Measurements from ENCODE around the gene ROGDI.

Gene ROGDI

GRCh38 chr16:4798456-4798855 lies 4.0 kb downstream of the ROGDI start:
- no peaks in the 10 kb centered on the region for H3K79me2 ChIP-seq (ENCODE audit: low read length)
- H3K36me3 ChIP-seq (replicated peaks; ENCODE audit: insufficient read depth, low read length) = no peaks in the 10 kb centered on the region
- H3K9me3 ChIP-seq (replicated peaks; ENCODE audit: insufficient read depth, low read length) = no peaks in the 10 kb centered on the region
- TF ChIP-seq EZH2 (optimal IDR thresholded peaks at IDR 0.05; ENCODE audit: low read depth, low read length) (no peak), EZH2phosphoT487 (IDR thresholded peaks at IDR 0.05; ENCODE audit: low read length) (no peak), CTCF (IDR thresholded peaks at IDR 0.05; ENCODE audit: low read length) (no peak)
- H3K27ac ChIP-seq (ENCODE audit: low read length) = no peak overlapping the region
- no peak overlapping the region for H3K4me3 ChIP-seq (ENCODE audit: low read length)
- peaks cover 14% of the 10 kb centered on the region for H3F3A ChIP-seq (ENCODE audit: insufficient read depth, low read length)
- H3K9me2 ChIP-seq (replicated peaks; ENCODE audit: insufficient read depth, low read length) = no peaks in the 10 kb centered on the region
- no peaks in the 10 kb centered on the region for H3K27me3 ChIP-seq (replicated peaks; ENCODE audit: insufficient read depth, low read length)
- no peaks in the 10 kb centered on the region for H4K20me1 ChIP-seq (ENCODE audit: insufficient read depth, low read length)
- 0 out of 2 replicates have a peak, but pooled peaks cover 3% of the 10 kb centered on the region for H3K4me1 ChIP-seq (ENCODE audit: low read length)
- no peak for DNase-seq
- H3K4me2 ChIP-seq (ENCODE audit: low read depth, low read length) = no peak overlapping the region
- no peak overlapping the region for H2AFZ ChIP-seq (ENCODE audit: low read length)
- H3K9ac ChIP-seq (ENCODE audit: low read length) = no peak overlapping the region

- TF ChIP-seq CTCF (IDR thresholded peaks at IDR 0.05; ENCODE audit: low read length) (no peak), EZH2 (optimal IDR thresholded peaks at IDR 0.05; ENCODE audit: low read depth, low read length) (no peak), EZH2phosphoT487 (IDR thresholded peaks at IDR 0.05; ENCODE audit: low read length) (no peak)
- no peak for DNase-seq
- Histone ChIP-seq H3K4me3 (ENCODE audit: low read length) (no peak overlapping the region), H3K79me2 (ENCODE audit: low read length) (no peaks in the 10 kb centered on the region), H3K9ac (ENCODE audit: low read length) (no peak overlapping the region), H3K36me3 (replicated peaks; ENCODE audit: insufficient read depth, low read length) (no peaks in the 10 kb centered on the region), H3K27ac (ENCODE audit: low read length) (no peak overlapping the region), H3K9me2 (replicated peaks; ENCODE audit: insufficient read depth, low read length) (no peaks in the 10 kb centered on the region), H3K4me1 (ENCODE audit: low read length) (0 out of 2 replicates have a peak, but pooled peaks cover 3% of the 10 kb centered on the region), H3F3A (ENCODE audit: insufficient read depth, low read length) (peaks cover 8% of the 10 kb centered on the region), H4K20me1 (ENCODE audit: insufficient read depth, low read length) (no peaks in the 10 kb centered on the region), H3K4me2 (ENCODE audit: low read depth, low read length) (no peak overlapping the region), H3K27me3 (replicated peaks; ENCODE audit: insufficient read depth, low read length) (no peaks in the 10 kb centered on the region), H3K9me3 (replicated peaks; ENCODE audit: insufficient read depth, low read length) (no peaks in the 10 kb centered on the region), H2AFZ (ENCODE audit: low read length) (no peak overlapping the region)
Measured at GRCh38 chr16:4797805-4798252, 4.6 kb downstream of the ROGDI start.

- Histone ChIP-seq H3K4me1 (ENCODE audit: low read length) (0 out of 2 replicates have a peak, but pooled peaks cover 3% of the 10 kb centered on the region), H2AFZ (ENCODE audit: low read length) (no peak overlapping the region), H4K20me1 (ENCODE audit: insufficient read depth, low read length) (no peaks in the 10 kb centered on the region), H3K79me2 (ENCODE audit: low read length) (no peaks in the 10 kb centered on the region), H3K36me3 (replicated peaks; ENCODE audit: insufficient read depth, low read length) (no peaks in the 10 kb centered on the region), H3K4me3 (ENCODE audit: low read length) (no peak overlapping the region), H3K9me2 (replicated peaks; ENCODE audit: insufficient read depth, low read length) (no peaks in the 10 kb centered on the region), H3K9me3 (replicated peaks; ENCODE audit: insufficient read depth, low read length) (no peaks in the 10 kb centered on the region), H3K9ac (ENCODE audit: low read length) (no peak overlapping the region), H3F3A (ENCODE audit: insufficient read depth, low read length) (peaks cover 7% of the 10 kb centered on the region), H3K27ac (ENCODE audit: low read length) (no peak overlapping the region), H3K27me3 (replicated peaks; ENCODE audit: insufficient read depth, low read length) (no peaks in the 10 kb centered on the region), H3K4me2 (ENCODE audit: low read depth, low read length) (no peak overlapping the region)
- no peak for DNase-seq
- TF ChIP-seq EZH2phosphoT487 (IDR thresholded peaks at IDR 0.05; ENCODE audit: low read length) = no peak
- no peak for TF ChIP-seq EZH2 (optimal IDR thresholded peaks at IDR 0.05; ENCODE audit: low read depth, low read length)
- no peak for TF ChIP-seq CTCF (IDR thresholded peaks at IDR 0.05; ENCODE audit: low read length)
Measured at GRCh38 chr16:4796982-4797804, 5.2 kb downstream of the ROGDI start.

All from MM.1S (cell line).